Glutamatergic neuron (in vitro differentiated cells): Measurements from ENCODE around the gene TSHZ3. TPM values are rescaled to one million over a fixed set of nuclear protein-coding genes. Genes with fewer than 3 reads are reported as not detected.

Experiments used
- DNase-seq: peaks from one replicate; pipeline ENCODE4 v3.0.0; 2022
- H3K27ac Mint-ChIP-seq: one replicate; pipeline ENCODE4 v1.8.0; 2020; ENCODE audit warnings: mild to moderate bottlenecking, mixed read lengths, inconsistent platforms; ENCODE audit not compliant: unreplicated experiment
- H3K27me3 Mint-ChIP-seq: one replicate; pipeline ENCODE4 v1.8.0; 2020; ENCODE audit warnings: mild to moderate bottlenecking, moderate library complexity, mixed read lengths, inconsistent platforms; ENCODE audit not compliant: unreplicated experiment
- H3K36me3 Mint-ChIP-seq: one replicate; pipeline ENCODE4 v1.8.0; 2020; ENCODE audit warnings: mild to moderate bottlenecking, mixed read lengths, inconsistent platforms; ENCODE audit not compliant: unreplicated experiment
- H3K4me1 Mint-ChIP-seq: one replicate; pipeline ENCODE4 v1.8.0; 2020; ENCODE audit warnings: mild to moderate bottlenecking, low read depth, mixed read lengths, inconsistent platforms; ENCODE audit not compliant: unreplicated experiment
- H3K4me3 Mint-ChIP-seq: one replicate; pipeline ENCODE4 v1.8.0; 2020; ENCODE audit warnings: mild to moderate bottlenecking, mixed read lengths, inconsistent platforms; ENCODE audit not compliant: unreplicated experiment
- H3K9me3 Mint-ChIP-seq: one replicate; pipeline ENCODE4 v1.8.0; 2020; ENCODE audit warnings: mild to moderate bottlenecking, moderate library complexity, mixed read lengths, inconsistent platforms; ENCODE audit not compliant: unreplicated experiment
- total RNA-seq: library from RNA; stranded (reverse); fragmentation: NEBNext Ultra II Directional; extraction: Animal tissue kit (Norgen Biotek cat#: 25700); gene quantifications from one replicate; pipeline ENCODE4 v1.2.1, GENCODE V29; 2021; ENCODE audit not compliant: unreplicated experiment
- TF ChIP-seq, protein P1 (sequence below): fragments of 200-600 bp; sonication (generic); IDR thresholded peaks from one replicate; pipeline ENCODE4 v1.5.0; 2021; ENCODE audit not compliant: partially characterized antibody, unreplicated experiment

Gene TSHZ3
- total RNA-seq, 1 donor from 2014 or later = 7.4 TPM

DNA sequence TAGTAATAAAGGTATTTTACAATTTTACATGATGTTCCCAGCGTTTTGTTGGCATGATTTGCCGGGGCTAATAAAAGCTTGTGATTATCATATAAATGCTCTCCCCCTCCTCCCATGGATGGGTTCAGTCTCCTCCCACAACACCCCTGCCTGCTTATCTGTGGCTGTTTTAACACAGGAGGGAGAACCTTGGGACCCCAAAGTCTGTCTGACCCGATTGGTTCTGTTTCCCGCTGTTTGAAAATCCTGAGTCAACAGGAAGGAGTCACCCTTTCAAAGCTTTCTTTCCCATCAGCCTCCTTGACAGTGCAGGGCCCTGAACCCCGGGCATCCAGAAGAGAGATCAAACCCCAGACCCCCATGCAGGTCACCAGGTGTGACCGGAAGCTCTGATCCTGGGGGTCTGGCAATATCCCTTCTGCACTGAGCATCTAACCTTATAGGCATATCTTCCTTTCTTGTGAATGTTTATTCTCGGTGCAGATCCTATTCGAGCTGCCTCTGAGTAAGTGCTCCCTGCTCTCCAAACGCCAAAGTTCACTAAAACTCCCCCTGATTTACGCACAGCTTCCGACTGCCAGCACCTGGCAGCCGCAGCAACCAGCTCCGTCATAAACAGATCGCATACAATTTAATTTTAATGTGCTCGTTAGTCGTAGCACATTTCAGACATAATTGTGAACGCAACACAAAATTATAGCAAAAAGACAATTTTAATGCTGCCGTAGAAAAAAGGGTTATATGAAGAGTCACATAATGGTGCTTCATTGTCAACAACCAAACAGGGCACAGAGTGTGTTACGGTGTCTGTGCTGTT, 74.8 kb downstream of the TSHZ3 start:
- Mint-ChIP-seq H3K27ac (peak overlapping the region; percentile 48), H3K4me3 (peak overlapping the region; percentile 45), H3K9me3 (peaks cover 9% of the 10 kb centered on the region), H3K36me3 (peaks cover 10% of the 10 kb centered on the region), H3K4me1 (peaks cover 28% of the 10 kb centered on the region), H3K27me3 (peaks cover 2% of the 10 kb centered on the region)
- DNase-seq = no peak
- TF ChIP-seq, protein P1, sequence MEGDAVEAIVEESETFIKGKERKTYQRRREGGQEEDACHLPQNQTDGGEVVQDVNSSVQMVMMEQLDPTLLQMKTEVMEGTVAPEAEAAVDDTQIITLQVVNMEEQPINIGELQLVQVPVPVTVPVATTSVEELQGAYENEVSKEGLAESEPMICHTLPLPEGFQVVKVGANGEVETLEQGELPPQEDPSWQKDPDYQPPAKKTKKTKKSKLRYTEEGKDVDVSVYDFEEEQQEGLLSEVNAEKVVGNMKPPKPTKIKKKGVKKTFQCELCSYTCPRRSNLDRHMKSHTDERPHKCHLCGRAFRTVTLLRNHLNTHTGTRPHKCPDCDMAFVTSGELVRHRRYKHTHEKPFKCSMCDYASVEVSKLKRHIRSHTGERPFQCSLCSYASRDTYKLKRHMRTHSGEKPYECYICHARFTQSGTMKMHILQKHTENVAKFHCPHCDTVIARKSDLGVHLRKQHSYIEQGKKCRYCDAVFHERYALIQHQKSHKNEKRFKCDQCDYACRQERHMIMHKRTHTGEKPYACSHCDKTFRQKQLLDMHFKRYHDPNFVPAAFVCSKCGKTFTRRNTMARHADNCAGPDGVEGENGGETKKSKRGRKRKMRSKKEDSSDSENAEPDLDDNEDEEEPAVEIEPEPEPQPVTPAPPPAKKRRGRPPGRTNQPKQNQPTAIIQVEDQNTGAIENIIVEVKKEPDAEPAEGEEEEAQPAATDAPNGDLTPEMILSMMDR = no peak

DNA sequence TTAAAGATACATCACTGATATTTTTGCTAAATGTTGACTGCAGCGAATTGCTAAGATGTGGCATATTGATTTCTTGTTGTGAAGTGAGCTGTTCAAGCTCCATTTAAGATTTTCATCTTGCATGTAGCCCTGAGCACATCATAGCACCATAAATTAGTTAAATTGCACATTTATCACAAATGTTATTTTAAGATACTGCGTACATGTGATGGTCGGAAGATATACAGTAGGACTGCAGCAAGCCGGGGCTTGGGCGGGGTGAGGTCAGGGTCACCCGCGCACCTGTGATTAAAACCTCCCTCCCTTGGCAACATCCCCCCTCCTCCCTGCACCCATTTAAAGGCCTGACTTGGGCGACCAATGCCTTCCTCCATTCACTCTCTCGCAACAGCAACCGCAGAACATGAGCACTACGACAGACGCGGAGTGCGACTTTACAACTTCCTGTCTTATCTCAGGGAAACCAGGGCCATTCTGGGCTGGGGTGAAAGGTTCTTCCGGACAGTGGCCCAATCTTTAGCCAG, 76.6 kb downstream of the TSHZ3 start:
- H3K27me3 Mint-ChIP-seq = no peaks in the 10 kb centered on the region
- H3K36me3 Mint-ChIP-seq = no peaks in the 10 kb centered on the region
- peaks cover 28% of the 10 kb centered on the region for H3K4me1 Mint-ChIP-seq
- DNase-seq = no peak
- H3K9me3 Mint-ChIP-seq = peaks cover 5% of the 10 kb centered on the region
- TF ChIP-seq, protein P1 = no peak
- no peak overlapping the region for H3K27ac Mint-ChIP-seq
- H3K4me3 Mint-ChIP-seq = no peak overlapping the region

DNA sequence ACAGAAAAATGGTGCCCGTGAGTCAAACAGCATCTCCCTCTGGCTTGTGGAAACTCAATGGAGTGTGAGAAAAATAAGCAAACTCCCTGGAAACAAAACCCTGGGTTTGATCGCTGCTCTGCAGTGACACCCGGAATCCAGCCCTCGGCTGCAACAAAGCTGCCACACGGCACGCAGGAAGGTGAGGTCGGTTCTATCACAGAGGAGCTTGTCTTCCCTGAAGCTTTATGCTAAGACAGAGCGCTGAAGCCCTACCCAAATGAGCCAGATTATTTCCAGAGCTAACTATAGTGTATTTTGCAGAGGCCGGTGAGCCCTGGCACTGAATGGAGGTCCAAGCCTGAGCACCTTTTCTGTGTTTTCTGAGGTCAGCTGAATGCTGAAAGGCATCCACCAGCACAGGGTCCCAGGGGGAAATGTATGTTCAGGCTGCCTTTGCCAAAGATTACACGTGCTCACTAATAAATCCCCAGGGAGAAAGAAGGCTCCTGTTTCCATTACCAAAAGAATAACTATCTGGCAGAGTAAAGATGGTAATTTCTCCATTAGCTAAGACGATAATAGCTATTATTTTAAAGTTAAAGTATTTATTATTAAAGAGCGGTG, 77.8 kb downstream of the TSHZ3 start:
- H3K27ac Mint-ChIP-seq = peak overlapping the region; percentile 66
- no peaks in the 10 kb centered on the region for H3K27me3 Mint-ChIP-seq
- DNase-seq = no peak
- peaks cover 5% of the 10 kb centered on the region for H3K36me3 Mint-ChIP-seq
- peaks cover 12% of the 10 kb centered on the region for H3K9me3 Mint-ChIP-seq
- peak overlapping the region; percentile 22 for H3K4me3 Mint-ChIP-seq
- peaks cover 28% of the 10 kb centered on the region for H3K4me1 Mint-ChIP-seq
- TF ChIP-seq, protein P1 = no peak

DNA sequence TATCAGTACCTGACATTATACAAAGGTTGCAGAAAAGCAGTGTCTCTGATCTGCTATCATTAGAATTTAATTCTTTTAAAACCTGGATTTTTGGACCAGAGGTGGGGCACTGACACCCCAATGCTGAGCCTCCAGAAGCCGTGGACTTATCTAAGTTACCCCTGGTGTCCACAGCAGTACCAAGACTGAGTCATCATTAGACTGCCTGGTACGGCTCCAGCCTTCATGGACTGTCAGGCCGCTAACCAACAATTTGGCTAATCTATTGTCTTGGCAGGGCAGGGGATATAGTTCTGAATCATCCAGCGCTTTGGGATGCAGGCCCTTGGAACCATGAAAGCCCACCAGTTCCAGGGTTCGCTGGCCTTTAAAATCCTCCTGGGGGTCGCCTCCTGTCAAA, 78.3 kb downstream of the TSHZ3 start:
- Mint-ChIP-seq H3K9me3 (peaks cover 12% of the 10 kb centered on the region), H3K27me3 (no peaks in the 10 kb centered on the region), H3K4me1 (peaks cover 28% of the 10 kb centered on the region), H3K27ac (no peak overlapping the region), H3K4me3 (peak overlapping the region; percentile 22), H3K36me3 (peaks cover 8% of the 10 kb centered on the region)
- TF ChIP-seq, protein P1 = no peak
- DNase-seq = no peak
